NCI-H1436 (cell line): ENCODE data around the gene FKBP2.

Source experiments
- DNase-seq: peaks from one replicate; lab custom pipeline; 2025; lab: John Stamatoyannopoulos, UW

The FKBP2 gene

GRCh38 chr11:64219354-64219684, 21.6 kb upstream of the FKBP2 start:
- DNase-seq: no peak

- DNase-seq: no peak
Measured at GRCh38 chr11:64219755-64220154, 21.1 kb upstream of the FKBP2 start.

GRCh38 chr11:64220271-64220670, 20.6 kb upstream of the FKBP2 start:
- no peak for DNase-seq

- no peak for DNase-seq
Measured at GRCh38 chr11:64220798-64221197, 20.1 kb upstream of the FKBP2 start.

- DNase-seq: no peak
Measured at GRCh38 chr11:64222651-64223000, 18.3 kb upstream of the FKBP2 start.

- no peak for DNase-seq
Measured at GRCh38 chr11:64223001-64223651, 17.8 kb upstream of the FKBP2 start.

- DNase-seq: no peak
Measured at GRCh38 chr11:64224151-64224890, 16.6 kb upstream of the FKBP2 start.

GRCh38 chr11:64224891-64225607, 15.8 kb upstream of the FKBP2 start:
- no peak for DNase-seq

GRCh38 chr11:64225608-64226506, 15.0 kb upstream of the FKBP2 start, which contains the start of the genes NUDT22 and TRPT1:
TSS of gene NUDT22 (plus strand) at chr11:64226274. CDS start at chr11:64226653, 379 bp downstream.
TSS of gene TRPT1 (minus strand) at chr11:64226186. CDS start at chr11:64225860, 326 bp downstream.
- peak; percentile 78 for DNase-seq

GRCh38 chr11:64226507-64227051, 14.3 kb upstream of the FKBP2 start:
- no peak for DNase-seq

GRCh38 chr11:64227405-64227956, 13.4 kb upstream of the FKBP2 start:
- no peak for DNase-seq

- no peak for DNase-seq
Measured at GRCh38 chr11:64229090-64229743, 11.7 kb upstream of the FKBP2 start.

- DNase-seq: no peak
Measured at GRCh38 chr11:64229744-64230170, 11.1 kb upstream of the FKBP2 start.

GRCh38 chr11:64230171-64230984, 10.5 kb upstream of the FKBP2 start, which contains the start of gene DNAJC4:
TSS of gene DNAJC4 (plus strand) at chr11:64230548. CDS start at chr11:64230855, 307 bp downstream.
- DNase-seq: peak; percentile 95

GRCh38 chr11:64230985-64231365, 9.9 kb upstream of the FKBP2 start:
- no peak for DNase-seq

GRCh38 chr11:64231546-64231945, 9.3 kb upstream of the FKBP2 start:
- no peak for DNase-seq

GRCh38 chr11:64232182-64232966, 8.5 kb upstream of the FKBP2 start:
- DNase-seq: no peak

- DNase-seq: no peak
Measured at GRCh38 chr11:64232967-64233315, 8.0 kb upstream of the FKBP2 start.
